HG03196 (cell line): ENCODE data around the gene ARL15.

Experiments used
- ATAC-seq: cut with Tn5 transposase; IDR thresholded peaks from one replicate; pipeline ENCODE4 v1.9.1; 2021; ENCODE audit not compliant: unreplicated experiment

ARL15 gene

DNA sequence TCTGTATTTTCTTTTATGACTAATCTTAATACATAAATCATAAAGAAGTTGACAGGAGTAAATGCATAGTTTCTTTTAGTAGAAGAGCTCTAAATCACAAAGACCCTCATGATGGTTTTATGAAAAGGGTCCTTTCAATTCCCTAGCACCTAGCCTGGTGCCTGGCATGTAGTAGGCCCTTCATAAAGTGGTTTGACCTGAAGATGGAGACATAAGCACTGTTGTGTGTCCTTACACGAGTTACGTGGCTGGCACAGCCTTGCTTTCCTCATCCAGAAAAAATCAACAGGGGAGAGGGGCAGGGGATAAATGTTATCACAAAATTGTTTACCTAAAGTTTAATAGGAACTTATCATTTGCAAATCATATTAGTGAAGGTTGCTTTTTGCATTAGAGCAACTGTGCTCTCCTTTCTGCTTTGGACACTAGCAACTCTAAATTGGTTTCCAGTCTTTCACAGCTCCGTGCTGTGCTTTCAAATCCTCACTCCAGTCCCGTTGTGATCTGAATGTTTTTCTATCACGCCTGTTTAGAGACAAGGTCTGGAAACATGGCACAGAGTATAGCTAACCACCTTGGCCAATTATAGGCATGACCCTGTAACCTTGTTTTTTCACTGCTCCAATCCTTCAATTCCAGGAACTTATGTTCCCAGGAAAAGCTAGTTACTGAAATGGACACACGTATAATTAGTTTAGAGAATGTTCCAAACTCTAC lies 55.7 kb downstream of the ARL15 start:
- no peak for ATAC-seq

DNA sequence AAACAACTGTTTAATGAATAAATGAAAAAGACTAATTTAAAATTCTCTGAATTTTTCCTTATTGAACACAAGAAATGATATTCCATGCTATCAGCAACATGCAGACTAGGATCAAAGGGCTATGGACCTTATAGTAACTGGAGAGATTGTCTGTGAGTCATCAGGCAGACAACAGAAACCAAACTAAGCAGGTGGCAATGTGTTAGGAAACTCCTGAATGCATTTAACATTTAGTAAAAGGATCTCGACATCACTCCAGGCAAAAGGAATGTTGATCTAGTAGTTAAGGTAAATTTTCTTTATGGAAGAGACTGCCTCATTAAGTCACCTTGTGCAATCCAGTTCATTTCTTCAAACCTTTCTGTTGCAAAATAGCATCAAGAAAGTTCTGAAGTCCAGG lies 58.4 kb downstream of the ARL15 start:
- ATAC-seq: no peak

GRCh38 chr5:54249210-54250028 lies 61.0 kb downstream of the ARL15 start:
- ATAC-seq: no peak

- ATAC-seq: no peak
Measured at GRCh38 chr5:54247226-54247625, 63.1 kb downstream of the ARL15 start.

GRCh38 chr5:54243483-54244080 lies 66.8 kb downstream of the ARL15 start:
- ATAC-seq: no peak

DNA sequence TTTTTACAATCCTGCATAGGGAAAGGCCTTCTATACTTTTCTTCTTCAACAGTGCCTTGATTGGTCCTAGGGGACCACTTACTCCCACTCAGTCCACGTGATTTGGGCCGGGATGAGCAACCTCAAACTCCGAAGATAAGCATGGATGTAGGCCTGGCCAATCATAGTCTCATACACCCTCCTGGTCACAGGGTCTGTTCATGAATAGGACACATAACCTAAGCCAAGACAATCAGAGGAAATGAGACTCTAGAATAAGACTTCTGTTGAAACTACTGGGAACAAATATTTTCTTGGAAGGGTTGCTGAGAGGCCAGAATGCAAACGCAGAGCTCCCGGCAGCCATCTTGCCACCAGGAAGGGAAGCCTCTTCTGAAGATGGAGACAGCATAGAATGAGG lies 68.1 kb downstream of the ARL15 start:
- no peak for ATAC-seq

DNA sequence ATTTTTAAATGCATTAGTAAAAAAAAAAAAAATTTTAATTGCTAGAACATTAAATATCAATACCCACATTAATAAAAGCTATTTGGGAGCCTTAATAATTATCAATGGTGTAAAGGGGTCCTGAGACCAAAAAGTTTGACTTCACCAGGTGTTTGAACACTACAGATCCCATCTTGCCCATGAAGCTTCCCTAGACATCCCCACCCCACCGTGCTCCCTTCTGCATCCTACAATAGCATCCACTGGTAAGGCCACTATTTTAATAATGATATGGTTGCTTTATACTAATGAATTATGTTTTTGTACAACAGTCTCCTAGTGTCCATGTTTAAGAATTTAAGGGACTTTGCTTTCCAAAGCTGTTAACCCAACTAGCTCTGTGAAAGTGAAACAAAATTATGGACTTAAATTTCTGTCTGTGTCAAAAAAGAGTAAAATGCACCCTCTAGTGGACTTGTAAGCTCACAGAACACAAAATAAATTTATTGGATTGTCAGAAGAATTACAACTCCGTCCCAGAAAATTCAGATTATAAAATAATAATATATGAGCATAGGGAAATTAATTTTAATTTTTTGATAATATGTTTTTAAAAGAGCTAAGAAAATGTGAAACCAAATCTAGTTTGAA lies 76.0 kb downstream of the ARL15 start:
- no peak for ATAC-seq

GRCh38 chr5:54230936-54231685 lies 79.3 kb downstream of the ARL15 start:
- no peak for ATAC-seq

- ATAC-seq: peak; percentile 86
Measured at GRCh38 chr5:54229041-54229780, 81.2 kb downstream of the ARL15 start.

GRCh38 chr5:54227759-54228158 lies 82.6 kb downstream of the ARL15 start:
- ATAC-seq: no peak

DNA sequence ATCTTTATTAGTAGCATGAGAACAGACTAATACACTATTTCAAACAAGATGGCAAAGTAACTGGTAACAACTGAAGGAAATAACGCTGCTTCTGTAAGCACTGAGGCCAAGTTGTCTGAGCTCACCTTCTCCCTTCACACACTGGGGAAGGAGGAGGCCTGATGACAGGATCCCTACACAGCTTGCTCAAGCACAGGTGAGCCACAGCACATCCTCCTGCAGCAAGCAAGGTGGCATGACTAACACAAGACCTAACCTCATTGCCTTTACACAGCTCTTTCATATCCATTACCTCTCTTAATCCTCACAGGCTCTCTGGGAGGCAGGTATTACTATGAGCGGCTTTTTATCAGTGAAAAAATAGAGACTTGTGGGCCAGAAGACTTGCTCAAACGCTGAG lies 83.3 kb downstream of the ARL15 start:
- ATAC-seq: no peak

GRCh38 chr5:54226215-54226614 lies 84.2 kb downstream of the ARL15 start:
- no peak for ATAC-seq

GRCh38 chr5:54224103-54224826 lies 86.1 kb downstream of the ARL15 start:
- no peak for ATAC-seq

DNA sequence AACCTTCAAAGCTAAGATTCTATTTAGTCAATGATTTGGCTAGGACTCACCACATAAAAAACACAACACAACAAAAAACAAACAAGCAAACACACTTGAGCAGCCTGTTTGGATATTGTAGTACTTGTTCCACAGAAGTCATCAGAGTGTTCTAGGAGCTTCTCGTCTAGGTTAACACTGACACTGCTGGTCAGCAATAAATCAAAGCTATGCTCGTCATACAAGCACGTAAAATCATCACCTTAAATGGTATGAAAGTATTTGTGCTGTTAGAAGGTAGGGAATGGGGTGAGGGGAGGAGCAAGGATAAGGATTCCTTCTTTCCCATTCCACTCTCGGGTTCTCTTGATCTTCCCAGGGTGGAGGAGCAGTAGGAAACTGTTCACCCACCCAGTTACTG lies 88.0 kb downstream of the ARL15 start:
- ATAC-seq: no peak

GRCh38 chr5:54221135-54221534 lies 89.2 kb downstream of the ARL15 start:
- ATAC-seq: no peak

- ATAC-seq: no peak
Measured at GRCh38 chr5:54220230-54221040, 89.9 kb downstream of the ARL15 start.

DNA sequence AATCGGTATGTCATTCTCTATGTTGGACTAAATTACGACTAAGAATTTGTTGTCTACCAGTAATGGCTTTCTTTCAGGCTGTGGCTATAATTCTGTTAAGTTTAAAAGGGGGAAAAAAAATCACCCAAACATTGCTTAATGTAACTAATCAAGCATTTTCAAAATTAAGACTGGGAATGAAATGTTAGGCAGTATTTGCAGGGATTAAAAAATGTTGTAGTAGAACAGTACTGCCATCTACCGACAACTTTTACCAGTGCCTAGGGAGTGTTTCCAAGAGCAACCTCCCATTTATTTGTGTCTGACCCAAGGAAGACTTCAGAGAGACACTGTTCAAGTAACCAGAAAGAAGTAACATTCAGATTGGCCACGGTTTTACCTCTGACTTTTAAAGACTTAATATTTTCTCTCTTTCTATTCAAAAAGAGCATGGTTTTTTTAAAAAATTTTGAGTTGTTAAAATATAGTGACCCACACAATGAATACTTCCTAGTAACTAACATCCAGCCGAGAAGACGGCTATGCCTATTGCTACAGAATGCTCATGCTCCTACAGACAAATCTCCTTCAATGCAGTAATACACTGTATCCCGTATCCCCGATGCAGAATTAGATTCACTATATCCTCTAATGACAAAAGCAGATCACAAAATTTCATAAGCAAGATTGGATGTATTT lies 92.4 kb downstream of the ARL15 start:
- no peak for ATAC-seq

GRCh38 chr5:54215233-54215736 lies 95.1 kb downstream of the ARL15 start:
- ATAC-seq: no peak
